GM12892 (cell line): Measurements from ENCODE around the gene SPATA31A7. TPM values are rescaled to one million over a fixed set of nuclear protein-coding genes. Genes with fewer than 3 reads are reported as not detected.
"Not testable (repeated sequence)": the region's sequence is repeated elsewhere in the genome, so short reads cannot be mapped to it uniquely, and the experiment has no call there.

Experiments
- DNase-seq: peaks from one replicate; pipeline ENCODE4 v3.0.0; 2011; ENCODE audit not compliant: insufficient read length
- FAIRE-seq: peaks from 2 replicates; lab custom pipeline; 2011; peaks lifted over from hg19 to GRCh38; lab: Jason Lieb, UNC
- polyA plus RNA-seq: library from polyadenylated mRNA; unstranded; fragments of >200 nt; gene quantifications from one replicate; pipeline ENCODE4 v1.2.1, GENCODE V29; 2012; ENCODE audit warnings: missing spikeins, inconsistent platforms; ENCODE audit not compliant: missing spikeins

SPATA31A7 gene
- polyA plus RNA-seq: not detected

DNA sequence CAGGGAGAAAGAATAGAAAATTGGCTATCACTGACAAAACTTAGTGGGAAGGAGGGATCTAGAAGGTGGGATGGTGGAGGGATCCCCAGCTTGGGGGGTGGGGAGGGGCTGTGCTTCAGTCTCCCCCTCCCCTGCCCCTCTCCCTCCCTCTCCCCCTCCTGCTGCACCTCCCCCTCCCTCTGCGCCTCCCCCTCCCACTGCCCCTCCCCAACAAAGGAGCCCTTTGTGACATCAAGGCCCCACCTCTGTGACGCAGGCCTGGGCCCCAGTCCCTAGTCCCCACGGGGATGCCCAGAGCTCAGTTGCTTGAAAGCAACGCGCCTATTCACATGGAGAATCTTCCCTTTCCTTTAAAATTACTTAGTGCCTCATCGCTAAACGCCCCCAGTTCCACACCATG is at the start of gene SPATA31A7:
Gene SPATA31A7 (plus strand): TSS at position 301 of the 400 bp plus-strand sequence. CDS start 29 bp downstream, at position 330.
- DNase-seq, FAIRE-seq: not testable (repeated sequence)

DNA sequence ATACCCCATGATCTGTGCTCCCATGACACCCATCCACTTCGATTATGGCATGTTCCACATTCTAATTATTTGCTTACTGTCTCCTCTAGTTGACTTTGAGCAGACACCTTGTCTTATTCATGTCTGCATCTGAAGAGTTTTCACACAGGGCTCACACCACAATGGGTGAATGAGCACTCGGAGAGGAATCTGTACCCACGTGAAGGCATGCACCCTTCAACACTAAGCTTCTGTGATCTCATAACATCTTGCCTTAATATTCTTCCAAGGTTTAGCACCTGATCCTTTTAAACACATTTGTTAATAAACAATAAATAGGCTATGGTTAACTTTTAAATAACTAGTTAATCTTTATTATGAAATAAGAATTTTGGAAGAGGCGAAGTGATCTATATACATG is 36.6 kb downstream of the SPATA31A7 start:
- FAIRE-seq: not testable (repeated sequence)

More for the DNA sequence above, 36.6 kb downstream of the SPATA31A7 start:
- not testable (repeated sequence) for DNase-seq
